ENCODE data around the gene BRINP2. TPM values are rescaled to one million over a fixed set of nuclear protein-coding genes. Genes with fewer than 3 reads are reported as not detected.

The BRINP2 gene
- total and polyA plus RNA-seq, 2 of the 4 experiments (the other 2 are of a cell fraction) = not detected

- Histone ChIP-seq H3K4ac (ENCODE audit: low read depth, low read length) (no peak overlapping the region), H2BK20ac (ENCODE audit: low read depth, low read length) (no peak overlapping the region), H3K56ac (ENCODE audit: extremely low read depth, insufficient read depth, low read length) (no peak overlapping the region), H3K27ac (ENCODE audit: insufficient read depth, low read length) (no peak overlapping the region), H3K4me1 (ENCODE audit: control insufficient read depth, insufficient read depth, low read length) (no peaks in the 10 kb centered on the region), H2AK9ac (replicated peaks; ENCODE audit: low read depth, low read length, poor library complexity) (no peak overlapping the region), H3K36me3 (ENCODE audit: control insufficient read depth, insufficient read depth, low read length) (no peaks in the 10 kb centered on the region), H2BK15ac (ENCODE audit: low read depth, low read length) (no peak overlapping the region), H4K20me1 (ENCODE audit: insufficient read depth, low read length) (no peaks in the 10 kb centered on the region), H3K9me1 (ENCODE audit: insufficient read depth, low read length) (no peaks in the 10 kb centered on the region), H3K18ac (ENCODE audit: low read depth, low read length) (no peak overlapping the region), H3K79me1 (ENCODE audit: low read depth in 1 of 2, low read length in 2 of 2) (no peaks in the 10 kb centered on the region), H4K91ac (ENCODE audit: insufficient read depth, low read depth, low read length) (no peak overlapping the region), H2AK5ac (ENCODE audit: low read depth, low read length) (no peak overlapping the region), H3K4me3 (ENCODE audit: insufficient read depth, low read depth, low read length) (no peak overlapping the region), H3K9me3 (ENCODE audit: control insufficient read depth, insufficient read depth, low read length) (no peaks in the 10 kb centered on the region), H2AFZ (replicated peaks; ENCODE audit: low read length, poor library complexity) (no peak overlapping the region), H3K27me3 (ENCODE audit: control insufficient read depth, insufficient read depth, low read length) (no peaks in the 10 kb centered on the region), H3K9ac (ENCODE audit: low read depth, low read length) (no peak overlapping the region), H2BK5ac (ENCODE audit: low read depth, low read length, poor library complexity, severe bottlenecking) (no peak overlapping the region), H4K8ac (ENCODE audit: low read depth in 2 of 2, low read length in 2 of 2) (no peak overlapping the region), H4K5ac (ENCODE audit: low read depth, low read length) (no peak overlapping the region), H2BK120ac (ENCODE audit: low read depth, low read length) (no peak overlapping the region), H3K23ac (ENCODE audit: low read depth, low read length) (no peak overlapping the region), H3K4me2 (ENCODE audit: low read depth, low read length) (no peak overlapping the region), H3K14ac (replicated peaks; ENCODE audit: low read depth, low read length) (no peak overlapping the region)
- BruUV-seq (replicated peaks) = no TSS peak
- TF ChIP-seq MAZ (IDR thresholded peaks at IDR 0.05; ENCODE audit: borderline replicate concordance, low read depth, low read length) = no peak
- TF ChIP-seq POLR2A (IDR thresholded peaks at IDR 0.05; ENCODE audit: low read depth, low read length) = no peak
- TF ChIP-seq SMC3 (IDR thresholded peaks at IDR 0.05; ENCODE audit: low read depth, low read length) = no peak
- no peak for TF ChIP-seq MAFK (IDR thresholded peaks at IDR 0.05; ENCODE audit: low read depth, low read length)
- no peak for TF ChIP-seq CTCF (conservative IDR thresholded peaks at IDR 0.05; ENCODE audit: low read depth, low read length)
- no peak for TF ChIP-seq CEBPB (IDR thresholded peaks at IDR 0.05; ENCODE audit: low read depth, low read length)
- TF ChIP-seq BHLHE40 (IDR thresholded peaks at IDR 0.05; ENCODE audit: low read depth, low read length) = no peak
- no peak for TF ChIP-seq CHD1 (IDR thresholded peaks at IDR 0.05; ENCODE audit: low read depth, low read length)
- no peak for TF ChIP-seq RCOR1 (IDR thresholded peaks at IDR 0.05; ENCODE audit: insufficient replicate concordance, low read length)
- TF ChIP-seq FOS (IDR thresholded peaks at IDR 0.05; ENCODE audit: low read depth, low read length) = no peak
- TF ChIP-seq RAD21 (IDR thresholded peaks at IDR 0.05; ENCODE audit: low read length) = no peak
- no peak for TF ChIP-seq RFX5 (IDR thresholded peaks at IDR 0.05; ENCODE audit: low read depth, low read length)
- in situ Hi-C loops (cut with MboI; ENCODE audit: low sequenced_read_pairs) = no loop called here
- dilution Hi-C loops (cut with HindIII; ENCODE audit: low sequenced_read_pairs, unreplicated experiment) = no loop called here
- ChIA-PET POLR2A (ENCODE audit: unreplicated experiment) (no interaction called here), CTCF (no interaction called here)
- intact Hi-C loops (cut with micrococcal nuclease) = no loop called here
- 100% methylated on average over 1 of the region's 5 CpGs; no CpG with 5 or more reads in 1 of the 2 experiments for WGBS, 2 experiments (ENCODE audit: extremely low coverage in 2 of 2, insufficient read length in 1 of 2)
- DNase-seq (no peak), ATAC-seq (ENCODE audit: low read depth) (no peak)
These were observed 40.3 kb upstream of the BRINP2 start for GRCh38 chr1:177130451-177130945.

Measured in IMR-90 (cell line).